Measurements from ENCODE around the gene GAS5.

The GAS5 gene

GRCh38 chr1:173832748-173833147, 35.0 kb downstream of the GAS5 start:
- no peak overlapping the region for H3K4me3 ChIP-seq (replicated peaks in 1 of 2; ENCODE audit: low read depth in 2 of 2, low read length in 2 of 2)

GRCh38 chr1:173827611-173828010, 40.2 kb downstream of the GAS5 start:
- TF ChIP-seq CTCF (IDR thresholded peaks at IDR 0.05; ENCODE audit: low read depth, low read length): no peak
- H3K4me3 ChIP-seq (replicated peaks in 1 of 2; ENCODE audit: low read depth in 2 of 2, low read length in 2 of 2): no peak overlapping the region
- DNase-seq (ENCODE audit: low read depth in 2 of 2): peak in 1 of 2 donors; percentile 8

More at GRCh38 chr1:173832748-173833147, 35.0 kb downstream of the GAS5 start:
- DNase-seq (ENCODE audit: low read depth in 2 of 2): no peak
- no peak for TF ChIP-seq CTCF (IDR thresholded peaks at IDR 0.05; ENCODE audit: low read depth, low read length)

GRCh38 chr1:173824315-173825081, 43.3 kb downstream of the GAS5 start, which contains the start of the genes CENPL and DARS2:
Gene CENPL (minus strand): TSS chr1:173824883. CDS start chr1:173811299, 13,584 bp downstream.
Gene DARS2 (plus strand): TSS chr1:173824673. CDS start chr1:173825230, 557 bp downstream.
- peak; percentile 99 for DNase-seq (ENCODE audit: low read depth in 2 of 2)
- peak within 1 kb of the TSS; percentile 94 to 95 for H3K4me3 ChIP-seq (replicated peaks in 1 of 2; ENCODE audit: low read depth in 2 of 2, low read length in 2 of 2)
- no peak for TF ChIP-seq CTCF (IDR thresholded peaks at IDR 0.05; ENCODE audit: low read depth, low read length)

GRCh38 chr1:173823781-173824314, 43.9 kb downstream of the GAS5 start:
- H3K4me3 ChIP-seq (replicated peaks in 1 of 2; ENCODE audit: low read depth in 2 of 2, low read length in 2 of 2): peak overlapping the region; percentile 94 to 95
- DNase-seq (ENCODE audit: low read depth in 2 of 2): peak in 1 of 2 donors; percentile 54
- no peak for TF ChIP-seq CTCF (IDR thresholded peaks at IDR 0.05; ENCODE audit: low read depth, low read length)

- TF ChIP-seq CTCF (IDR thresholded peaks at IDR 0.05; ENCODE audit: low read depth, low read length): no peak
- DNase-seq (ENCODE audit: low read depth in 2 of 2): no peak
- no peak overlapping the region for H3K4me3 ChIP-seq (replicated peaks in 1 of 2; ENCODE audit: low read depth in 2 of 2, low read length in 2 of 2)
Observed at GRCh38 chr1:173821680-173822079, 46.1 kb downstream of the GAS5 start.

GRCh38 chr1:173818459-173818858, 49.3 kb downstream of the GAS5 start:
- no peak for TF ChIP-seq CTCF (IDR thresholded peaks at IDR 0.05; ENCODE audit: low read depth, low read length)
- no peak for DNase-seq (ENCODE audit: low read depth in 2 of 2)
- no peak overlapping the region for H3K4me3 ChIP-seq (replicated peaks in 1 of 2; ENCODE audit: low read depth in 2 of 2, low read length in 2 of 2)
